ENCODE results near the gene SNPH. TPM values are rescaled to one million over a fixed set of nuclear protein-coding genes. Genes with fewer than 3 reads are reported as not detected.

The SNPH gene
- total and polyA plus RNA-seq, 4 donors = 0.04 to 0.50 (median 0.21) TPM

DNA sequence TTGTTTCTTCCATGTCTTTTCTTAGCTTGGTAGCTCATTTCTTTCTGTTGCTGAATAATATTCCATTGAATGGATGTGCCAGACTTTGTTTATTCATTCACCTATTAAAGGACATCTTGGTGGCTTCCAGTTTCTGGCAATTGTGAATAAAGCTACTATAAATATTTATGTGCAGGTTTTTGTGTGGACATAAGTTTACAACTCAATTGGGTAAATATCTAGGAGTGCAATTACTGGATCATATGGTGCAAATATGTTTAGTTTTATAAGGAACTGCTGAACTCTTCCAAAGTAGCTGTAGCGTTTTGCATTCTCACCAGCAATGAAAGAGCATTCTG, 79.6 kb downstream of the SNPH start:
- Histone ChIP-seq H3K27ac (ENCODE audit: low read depth in 1 of 2, low read length in 2 of 2) (no peak overlapping the region), H3K9ac (ENCODE audit: low read depth in 1 of 2, low read length in 2 of 2) (no peak overlapping the region), H3K4me1 (ENCODE audit: control insufficient read depth in 4 of 4, insufficient read depth in 4 of 4, low read length in 3 of 4) (no peaks in the 10 kb centered on the region), H3K36me3 (ENCODE audit: control insufficient read depth in 4 of 4, insufficient read depth in 3 of 4, low read depth in 1 of 4, low read length in 3 of 4) (no peaks in the 10 kb centered on the region), H3K27me3 (ENCODE audit: control insufficient read depth in 4 of 4, insufficient read depth in 4 of 4, low read length in 3 of 4) (no peaks in the 10 kb centered on the region), H3K9me3 (ENCODE audit: control insufficient read depth in 4 of 4, low read length in 3 of 4) (peaks cover 0 to 3% (median 0%) of the 10 kb centered on the region in 4 donors), H3K4me3 (ENCODE audit: low read depth in 1 of 3, low read length in 3 of 3) (no peak overlapping the region)
- no peak for TF ChIP-seq HNF4A (conservative IDR thresholded peaks at IDR 0.05)
- TF ChIP-seq, protein P1, sequence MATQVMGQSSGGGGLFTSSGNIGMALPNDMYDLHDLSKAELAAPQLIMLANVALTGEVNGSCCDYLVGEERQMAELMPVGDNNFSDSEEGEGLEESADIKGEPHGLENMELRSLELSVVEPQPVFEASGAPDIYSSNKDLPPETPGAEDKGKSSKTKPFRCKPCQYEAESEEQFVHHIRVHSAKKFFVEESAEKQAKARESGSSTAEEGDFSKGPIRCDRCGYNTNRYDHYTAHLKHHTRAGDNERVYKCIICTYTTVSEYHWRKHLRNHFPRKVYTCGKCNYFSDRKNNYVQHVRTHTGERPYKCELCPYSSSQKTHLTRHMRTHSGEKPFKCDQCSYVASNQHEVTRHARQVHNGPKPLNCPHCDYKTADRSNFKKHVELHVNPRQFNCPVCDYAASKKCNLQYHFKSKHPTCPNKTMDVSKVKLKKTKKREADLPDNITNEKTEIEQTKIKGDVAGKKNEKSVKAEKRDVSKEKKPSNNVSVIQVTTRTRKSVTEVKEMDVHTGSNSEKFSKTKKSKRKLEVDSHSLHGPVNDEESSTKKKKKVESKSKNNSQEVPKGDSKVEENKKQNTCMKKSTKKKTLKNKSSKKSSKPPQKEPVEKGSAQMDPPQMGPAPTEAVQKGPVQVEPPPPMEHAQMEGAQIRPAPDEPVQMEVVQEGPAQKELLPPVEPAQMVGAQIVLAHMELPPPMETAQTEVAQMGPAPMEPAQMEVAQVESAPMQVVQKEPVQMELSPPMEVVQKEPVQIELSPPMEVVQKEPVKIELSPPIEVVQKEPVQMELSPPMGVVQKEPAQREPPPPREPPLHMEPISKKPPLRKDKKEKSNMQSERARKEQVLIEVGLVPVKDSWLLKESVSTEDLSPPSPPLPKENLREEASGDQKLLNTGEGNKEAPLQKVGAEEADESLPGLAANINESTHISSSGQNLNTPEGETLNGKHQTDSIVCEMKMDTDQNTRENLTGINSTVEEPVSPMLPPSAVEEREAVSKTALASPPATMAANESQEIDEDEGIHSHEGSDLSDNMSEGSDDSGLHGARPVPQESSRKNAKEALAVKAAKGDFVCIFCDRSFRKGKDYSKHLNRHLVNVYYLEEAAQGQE (IDR thresholded peaks at IDR 0.05) = no peak
- no peak for TF ChIP-seq GABPA (IDR thresholded peaks at IDR 0.05 in 1 of 2, conservative IDR thresholded peaks at IDR 0.05 in 1 of 2)
- no peak for TF ChIP-seq RXRA (IDR thresholded peaks at IDR 0.05)
- TF ChIP-seq RAD21 (IDR thresholded peaks at IDR 0.05) = no peak
- TF ChIP-seq JUND (IDR thresholded peaks at IDR 0.05) = no peak
- no peak for TF ChIP-seq EGR1 (IDR thresholded peaks at IDR 0.05; ENCODE audit: low read depth in 2 of 2)
- no peak for TF ChIP-seq FOXA1 (IDR thresholded peaks at IDR 0.05)
- no peak for TF ChIP-seq YY1 (IDR thresholded peaks at IDR 0.05)
- no peak for TF ChIP-seq NR2F2 (IDR thresholded peaks at IDR 0.05)
- TF ChIP-seq, protein P2, sequence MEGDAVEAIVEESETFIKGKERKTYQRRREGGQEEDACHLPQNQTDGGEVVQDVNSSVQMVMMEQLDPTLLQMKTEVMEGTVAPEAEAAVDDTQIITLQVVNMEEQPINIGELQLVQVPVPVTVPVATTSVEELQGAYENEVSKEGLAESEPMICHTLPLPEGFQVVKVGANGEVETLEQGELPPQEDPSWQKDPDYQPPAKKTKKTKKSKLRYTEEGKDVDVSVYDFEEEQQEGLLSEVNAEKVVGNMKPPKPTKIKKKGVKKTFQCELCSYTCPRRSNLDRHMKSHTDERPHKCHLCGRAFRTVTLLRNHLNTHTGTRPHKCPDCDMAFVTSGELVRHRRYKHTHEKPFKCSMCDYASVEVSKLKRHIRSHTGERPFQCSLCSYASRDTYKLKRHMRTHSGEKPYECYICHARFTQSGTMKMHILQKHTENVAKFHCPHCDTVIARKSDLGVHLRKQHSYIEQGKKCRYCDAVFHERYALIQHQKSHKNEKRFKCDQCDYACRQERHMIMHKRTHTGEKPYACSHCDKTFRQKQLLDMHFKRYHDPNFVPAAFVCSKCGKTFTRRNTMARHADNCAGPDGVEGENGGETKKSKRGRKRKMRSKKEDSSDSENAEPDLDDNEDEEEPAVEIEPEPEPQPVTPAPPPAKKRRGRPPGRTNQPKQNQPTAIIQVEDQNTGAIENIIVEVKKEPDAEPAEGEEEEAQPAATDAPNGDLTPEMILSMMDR (IDR thresholded peaks at IDR 0.05; ENCODE audit: low read depth, low read length, missing input control) = no peak
- no peak for TF ChIP-seq MAX (IDR thresholded peaks at IDR 0.05)
- no peak for TF ChIP-seq HNF4G (IDR thresholded peaks at IDR 0.05)
- TF ChIP-seq TAF1 (conservative IDR thresholded peaks at IDR 0.05) = no peak
- TF ChIP-seq, protein P3, sequence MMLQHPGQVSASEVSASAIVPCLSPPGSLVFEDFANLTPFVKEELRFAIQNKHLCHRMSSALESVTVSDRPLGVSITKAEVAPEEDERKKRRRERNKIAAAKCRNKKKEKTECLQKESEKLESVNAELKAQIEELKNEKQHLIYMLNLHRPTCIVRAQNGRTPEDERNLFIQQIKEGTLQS (IDR thresholded peaks at IDR 0.05) = no peak
- DNase-seq (ENCODE audit: low spot score) = no peak
- WGBS = 84% methylated on average over 1 of the region's 1 CpG

DNA sequence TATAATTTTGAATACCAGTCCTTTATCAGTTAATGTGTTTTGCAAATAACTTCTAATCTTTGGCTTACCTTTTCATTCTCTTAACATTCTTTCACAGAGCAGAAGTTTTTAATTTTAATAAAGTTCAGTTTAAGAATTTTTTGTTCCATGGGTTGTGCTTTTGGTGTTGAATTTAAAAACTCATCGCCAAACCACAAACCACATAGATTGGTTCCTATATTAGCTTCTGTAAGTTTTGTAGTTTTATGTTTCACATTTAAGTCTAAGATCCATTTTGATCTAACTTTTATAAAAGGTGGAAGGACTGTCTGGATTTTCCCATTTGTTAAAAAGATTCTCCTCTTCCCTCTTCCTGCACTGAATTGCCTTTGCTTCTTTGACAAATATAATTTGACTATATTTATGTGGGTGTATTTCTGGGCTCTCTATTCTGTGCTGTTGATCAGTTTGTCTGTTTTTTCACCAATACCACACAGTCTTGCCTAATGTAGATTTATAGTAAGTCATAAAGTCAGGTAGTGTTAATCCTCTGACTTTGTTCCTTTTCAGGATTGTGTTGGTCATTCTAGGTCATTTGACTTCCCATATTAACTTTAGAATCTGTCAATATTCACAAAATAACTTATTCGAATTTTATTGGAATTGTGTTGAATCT, 80.3 kb downstream of the SNPH start:
- WGBS = 85% methylated on average over 2 of the region's 2 CpGs
- H3K4me1 ChIP-seq (ENCODE audit: control insufficient read depth in 4 of 4, insufficient read depth in 4 of 4, low read length in 3 of 4) = no peaks in the 10 kb centered on the region
- H3K9me3 ChIP-seq (ENCODE audit: control insufficient read depth in 4 of 4, low read length in 3 of 4) = peaks cover 0 to 3% (median 0%) of the 10 kb centered on the region in 4 donors
- H3K9ac ChIP-seq (ENCODE audit: low read depth in 1 of 2, low read length in 2 of 2) = no peak overlapping the region
- H3K4me3 ChIP-seq (ENCODE audit: low read depth in 1 of 3, low read length in 3 of 3) = no peak overlapping the region
- H3K27ac ChIP-seq (ENCODE audit: low read depth in 1 of 2, low read length in 2 of 2) = no peak overlapping the region
- TF ChIP-seq GABPA (IDR thresholded peaks at IDR 0.05 in 1 of 2, conservative IDR thresholded peaks at IDR 0.05 in 1 of 2) = no peak
- TF ChIP-seq, protein P2 (IDR thresholded peaks at IDR 0.05; ENCODE audit: low read depth, low read length, missing input control) = no peak
- TF ChIP-seq JUND (IDR thresholded peaks at IDR 0.05) = no peak
- no peak for TF ChIP-seq FOXA1 (IDR thresholded peaks at IDR 0.05)
- TF ChIP-seq, protein P3 (IDR thresholded peaks at IDR 0.05) = no peak
- TF ChIP-seq HNF4G (IDR thresholded peaks at IDR 0.05) = no peak
- no peak for TF ChIP-seq FOXA2 (IDR thresholded peaks at IDR 0.05)
- no peak for TF ChIP-seq YY1 (IDR thresholded peaks at IDR 0.05)
- TF ChIP-seq, protein P1 (IDR thresholded peaks at IDR 0.05) = no peak
- TF ChIP-seq HNF4A (conservative IDR thresholded peaks at IDR 0.05) = no peak
- no peak for TF ChIP-seq EGR1 (IDR thresholded peaks at IDR 0.05; ENCODE audit: low read depth in 2 of 2)
- no peaks in the 10 kb centered on the region for H3K27me3 ChIP-seq (ENCODE audit: control insufficient read depth in 4 of 4, insufficient read depth in 4 of 4, low read length in 3 of 4)
- H3K36me3 ChIP-seq (ENCODE audit: control insufficient read depth in 4 of 4, insufficient read depth in 3 of 4, low read depth in 1 of 4, low read length in 3 of 4) = no peaks in the 10 kb centered on the region
- no peak for DNase-seq (ENCODE audit: low spot score)

All from liver (tissue), 9 donors.